Bronchial epithelial cell (primary cell): ENCODE results near the gene CHTF18. TPM values are rescaled to one million over a fixed set of nuclear protein-coding genes. Genes with fewer than 3 reads are reported as not detected.

Experiments used
- DNase-seq: peaks from one replicate; pipeline ENCODE4 v3.0.0-alpha.2; 2010; ENCODE audit warnings: low read depth
- FAIRE-seq: peaks from 2 replicates; lab custom pipeline; 2011; peaks lifted over from hg19 to GRCh38; lab: Jason Lieb, UNC
- H3K27me3 ChIP-seq: 2 replicates; pipeline ENCODE4 v1.5.1; 2011; ENCODE audit warnings: low read length; ENCODE audit not compliant: control insufficient read depth, insufficient read depth
- H3K36me3 ChIP-seq: 2 replicates; pipeline ENCODE4 v1.5.1; 2011; ENCODE audit warnings: low read length; ENCODE audit not compliant: control insufficient read depth, insufficient read depth
- H3K4me3 ChIP-seq: 2 replicates; pipeline ENCODE4 v1.5.1; 2011; ENCODE audit warnings: mild to moderate bottlenecking, low read depth, low read length, control low read depth
- CTCF ChIP-seq: IDR thresholded peaks from 2 replicates; pipeline ENCODE4 v1.5.1; 2011; ENCODE audit warnings: mild to moderate bottlenecking, moderate library complexity, low read length, control low read depth, inconsistent platforms; ENCODE audit not compliant: insufficient read depth, severe bottlenecking
- total RNA-seq: library from RNA; depleted of rRNA; stranded (reverse); fragments of >200 nt; gene quantifications from 2 replicates; pipeline ENCODE4 v1.2.1, GENCODE V29; 2014

Gene CHTF18
- total RNA-seq, 1 donor from 2014 or later, result 1.6 TPM

GRCh38 chr16:762595-763268 is 25.7 kb upstream of the CHTF18 start:
- H3K27me3 ChIP-seq, result no peaks in the 10 kb centered on the region
- DNase-seq (no peak), FAIRE-seq (no peak)
- TF ChIP-seq CTCF, result no peak
- H3K36me3 ChIP-seq, result no peaks in the 10 kb centered on the region
- no peak overlapping the region for H3K4me3 ChIP-seq

GRCh38 chr16:763369-764183 is 24.8 kb upstream of the CHTF18 start:
- no peak for FAIRE-seq
- DNase-seq, result no peak
- Histone ChIP-seq H3K27me3 (no peaks in the 10 kb centered on the region), H3K4me3 (no peak overlapping the region), H3K36me3 (no peaks in the 10 kb centered on the region)
- TF ChIP-seq CTCF, result no peak

- H3K27me3 ChIP-seq, result no peaks in the 10 kb centered on the region
- TF ChIP-seq CTCF, result no peak
- FAIRE-seq (no peak), DNase-seq (no peak)
- H3K4me3 ChIP-seq, result no peak overlapping the region
- no peaks in the 10 kb centered on the region for H3K36me3 ChIP-seq
Measured at GRCh38 chr16:764184-764750, 24.2 kb upstream of the CHTF18 start.

GRCh38 chr16:764848-765487 is 23.5 kb upstream of the CHTF18 start:
- DNase-seq, result no peak
- no peak for FAIRE-seq
- no peak for TF ChIP-seq CTCF
- no peaks in the 10 kb centered on the region for H3K27me3 ChIP-seq
- H3K36me3 ChIP-seq, result no peaks in the 10 kb centered on the region
- no peak overlapping the region for H3K4me3 ChIP-seq

GRCh38 chr16:765488-765865 is 22.9 kb upstream of the CHTF18 start:
- DNase-seq, result no peak
- no peak for FAIRE-seq
- Histone ChIP-seq H3K36me3 (no peaks in the 10 kb centered on the region), H3K27me3 (no peaks in the 10 kb centered on the region), H3K4me3 (no peak overlapping the region)
- TF ChIP-seq CTCF, result no peak
